ENCODE data around the gene UVRAG. TPM values are rescaled to one million over a fixed set of nuclear protein-coding genes. Genes with fewer than 3 reads are reported as not detected.

UVRAG gene
- total RNA-seq, 1 donor, result 28.2 TPM

DNA sequence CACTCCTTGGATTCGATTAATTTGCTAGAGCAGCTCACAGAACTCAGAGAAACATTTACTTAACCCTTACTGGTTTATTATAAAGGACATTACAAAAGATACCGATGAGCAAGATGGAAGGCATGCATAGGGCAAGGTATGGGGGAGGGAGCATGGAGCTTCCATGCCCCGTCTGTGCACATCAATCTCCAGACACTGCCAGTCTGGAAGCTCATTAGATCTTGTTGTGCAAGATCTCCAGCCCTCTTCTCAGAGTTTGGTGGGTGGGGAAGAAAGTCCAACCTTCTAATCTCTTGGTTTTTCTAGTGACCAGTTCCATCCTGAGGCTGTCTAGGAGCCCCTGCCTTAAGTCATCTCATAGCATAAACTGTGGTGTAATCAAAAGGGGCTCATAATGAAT, 190.7 kb downstream of the UVRAG start:
- peaks cover 36% of the 10 kb centered on the region for H3K4me1 ChIP-seq (ENCODE audit: insufficient read depth, low read length)
- H4K20me1 ChIP-seq (ENCODE audit: insufficient read depth, low read length), result no peaks in the 10 kb centered on the region
- no peak overlapping the region for H3K27ac ChIP-seq (ENCODE audit: low read depth, low read length)
- H3K79me2 ChIP-seq (ENCODE audit: insufficient read depth, low read length), result no peaks in the 10 kb centered on the region
- no peaks in the 10 kb centered on the region for H3K36me3 ChIP-seq (ENCODE audit: insufficient read depth, low read length)
- H3K4me3 ChIP-seq (ENCODE audit: insufficient read depth, low read length), result no peak overlapping the region
- TF ChIP-seq, protein P1, sequence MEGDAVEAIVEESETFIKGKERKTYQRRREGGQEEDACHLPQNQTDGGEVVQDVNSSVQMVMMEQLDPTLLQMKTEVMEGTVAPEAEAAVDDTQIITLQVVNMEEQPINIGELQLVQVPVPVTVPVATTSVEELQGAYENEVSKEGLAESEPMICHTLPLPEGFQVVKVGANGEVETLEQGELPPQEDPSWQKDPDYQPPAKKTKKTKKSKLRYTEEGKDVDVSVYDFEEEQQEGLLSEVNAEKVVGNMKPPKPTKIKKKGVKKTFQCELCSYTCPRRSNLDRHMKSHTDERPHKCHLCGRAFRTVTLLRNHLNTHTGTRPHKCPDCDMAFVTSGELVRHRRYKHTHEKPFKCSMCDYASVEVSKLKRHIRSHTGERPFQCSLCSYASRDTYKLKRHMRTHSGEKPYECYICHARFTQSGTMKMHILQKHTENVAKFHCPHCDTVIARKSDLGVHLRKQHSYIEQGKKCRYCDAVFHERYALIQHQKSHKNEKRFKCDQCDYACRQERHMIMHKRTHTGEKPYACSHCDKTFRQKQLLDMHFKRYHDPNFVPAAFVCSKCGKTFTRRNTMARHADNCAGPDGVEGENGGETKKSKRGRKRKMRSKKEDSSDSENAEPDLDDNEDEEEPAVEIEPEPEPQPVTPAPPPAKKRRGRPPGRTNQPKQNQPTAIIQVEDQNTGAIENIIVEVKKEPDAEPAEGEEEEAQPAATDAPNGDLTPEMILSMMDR (IDR thresholded peaks at IDR 0.05; ENCODE audit: extremely low read depth, low read depth, low read length), result no peak
- H2AFZ ChIP-seq (ENCODE audit: low read length), result no peak overlapping the region
- no peaks in the 10 kb centered on the region for H3K27me3 ChIP-seq (ENCODE audit: insufficient read depth, low read length)
- DNase-seq (ENCODE audit: insufficient read length, low spot score, missing footprints), result no peak
- no peaks in the 10 kb centered on the region for H3K9me3 ChIP-seq (ENCODE audit: low read depth, low read length)
- H3K4me2 ChIP-seq (ENCODE audit: insufficient read depth, low read length), result no peak overlapping the region

DNA sequence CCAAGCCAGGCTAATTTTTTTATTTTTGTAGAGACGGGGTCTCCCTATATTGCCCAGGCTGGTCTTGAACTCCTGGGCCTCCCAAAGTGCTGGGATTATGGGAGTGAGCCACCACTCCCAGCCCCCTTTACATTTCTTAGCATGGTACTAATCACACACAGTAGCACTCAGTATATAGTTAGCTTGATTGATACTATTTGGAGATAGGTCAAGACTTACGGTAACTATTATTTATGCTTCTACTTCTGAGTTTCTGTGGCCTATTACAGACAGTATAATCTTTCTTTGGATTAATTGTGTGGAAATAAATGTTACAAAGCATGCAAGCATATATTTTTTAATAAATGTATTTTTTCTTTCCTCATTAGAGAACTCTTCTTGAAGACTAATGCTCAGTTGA, 192.2 kb downstream of the UVRAG start:
- no peak for DNase-seq (ENCODE audit: insufficient read length, low spot score, missing footprints)
- Histone ChIP-seq H3K27ac (ENCODE audit: low read depth, low read length) (peak overlapping the region; percentile 72), H3K79me2 (ENCODE audit: insufficient read depth, low read length) (no peaks in the 10 kb centered on the region), H3K9me3 (ENCODE audit: low read depth, low read length) (no peaks in the 10 kb centered on the region), H3K27me3 (ENCODE audit: insufficient read depth, low read length) (no peaks in the 10 kb centered on the region), H2AFZ (ENCODE audit: low read length) (no peak overlapping the region), H3K4me3 (ENCODE audit: insufficient read depth, low read length) (no peak overlapping the region), H3K4me2 (ENCODE audit: insufficient read depth, low read length) (peak overlapping the region; percentile 3), H4K20me1 (ENCODE audit: insufficient read depth, low read length) (no peaks in the 10 kb centered on the region), H3K36me3 (ENCODE audit: insufficient read depth, low read length) (no peaks in the 10 kb centered on the region), H3K4me1 (ENCODE audit: insufficient read depth, low read length) (peaks cover 36% of the 10 kb centered on the region)
- TF ChIP-seq, protein P1 (IDR thresholded peaks at IDR 0.05; ENCODE audit: extremely low read depth, low read depth, low read length), result no peak

DNA sequence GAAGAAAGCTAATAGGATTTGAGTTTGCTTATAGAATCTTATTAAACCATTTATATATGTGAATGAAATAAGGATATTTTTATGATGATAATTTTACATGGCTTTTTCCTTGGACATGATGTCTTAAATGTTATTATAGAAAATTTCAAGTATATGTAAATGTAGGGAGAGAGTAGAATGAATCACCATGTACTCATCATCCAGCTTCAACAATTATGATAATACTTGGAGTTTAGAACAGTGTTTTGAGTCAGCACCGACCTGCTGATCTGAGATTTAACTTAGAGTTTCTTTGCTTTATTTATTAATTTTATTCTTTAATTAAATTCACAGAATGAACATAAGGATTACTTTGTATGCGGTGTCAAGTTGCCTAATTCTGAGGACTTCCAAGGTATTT, 193.5 kb downstream of the UVRAG start:
- Histone ChIP-seq H3K27ac (ENCODE audit: low read depth, low read length) (peak overlapping the region; percentile 72), H3K79me2 (ENCODE audit: insufficient read depth, low read length) (no peaks in the 10 kb centered on the region), H3K4me1 (ENCODE audit: insufficient read depth, low read length) (peaks cover 36% of the 10 kb centered on the region), H3K4me2 (ENCODE audit: insufficient read depth, low read length) (peak overlapping the region; percentile 7), H3K27me3 (ENCODE audit: insufficient read depth, low read length) (no peaks in the 10 kb centered on the region), H4K20me1 (ENCODE audit: insufficient read depth, low read length) (no peaks in the 10 kb centered on the region), H3K4me3 (ENCODE audit: insufficient read depth, low read length) (no peak overlapping the region), H2AFZ (ENCODE audit: low read length) (no peak overlapping the region), H3K9me3 (ENCODE audit: low read depth, low read length) (no peaks in the 10 kb centered on the region), H3K36me3 (ENCODE audit: insufficient read depth, low read length) (no peaks in the 10 kb centered on the region)
- TF ChIP-seq, protein P1 (IDR thresholded peaks at IDR 0.05; ENCODE audit: extremely low read depth, low read depth, low read length), result no peak
- peak; percentile 46 for DNase-seq (ENCODE audit: insufficient read length, low spot score, missing footprints)

DNA sequence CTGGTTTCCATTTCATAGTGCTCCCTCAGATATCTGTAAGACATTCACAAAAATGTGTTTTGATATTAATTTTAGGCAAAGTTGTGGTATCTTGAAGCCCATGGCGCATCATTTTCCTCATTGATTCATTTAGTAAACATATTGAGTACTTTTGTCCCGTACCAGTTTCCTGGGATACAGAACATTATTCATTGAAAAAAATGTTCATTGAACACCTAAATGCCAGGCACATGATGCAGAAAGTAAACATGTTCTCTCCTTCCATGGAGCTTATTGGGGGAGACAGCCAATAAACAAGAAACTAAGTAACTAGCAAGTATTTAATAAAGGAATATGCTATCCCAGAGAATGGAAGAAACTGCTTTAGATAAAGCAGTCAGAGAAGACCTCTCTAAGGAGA, 195.0 kb downstream of the UVRAG start:
- Histone ChIP-seq H3K9me3 (ENCODE audit: low read depth, low read length) (no peaks in the 10 kb centered on the region), H3K4me3 (ENCODE audit: insufficient read depth, low read length) (no peak overlapping the region), H3K4me2 (ENCODE audit: insufficient read depth, low read length) (no peak overlapping the region), H3K4me1 (ENCODE audit: insufficient read depth, low read length) (peaks cover 36% of the 10 kb centered on the region), H3K27ac (ENCODE audit: low read depth, low read length) (no peak overlapping the region), H3K27me3 (ENCODE audit: insufficient read depth, low read length) (no peaks in the 10 kb centered on the region), H4K20me1 (ENCODE audit: insufficient read depth, low read length) (no peaks in the 10 kb centered on the region), H2AFZ (ENCODE audit: low read length) (no peak overlapping the region), H3K79me2 (ENCODE audit: insufficient read depth, low read length) (no peaks in the 10 kb centered on the region), H3K36me3 (ENCODE audit: insufficient read depth, low read length) (no peaks in the 10 kb centered on the region)
- DNase-seq (ENCODE audit: insufficient read length, low spot score, missing footprints), result no peak
- TF ChIP-seq, protein P1 (IDR thresholded peaks at IDR 0.05; ENCODE audit: extremely low read depth, low read depth, low read length), result no peak

All from osteoblast (primary cell).